H1 (cell line): Measurements from ENCODE around the gene SH3PXD2A. TPM values are rescaled to one million over a fixed set of nuclear protein-coding genes. Genes with fewer than 3 reads are reported as not detected.

Experiments
- PHF8 ChIP-seq: fragments of 200-600 bp; sonication (generic); conservative IDR thresholded peaks from 2 replicates; pipeline ENCODE4 v1.7.1; 2012; ENCODE audit warnings: low read depth, mild to moderate bottlenecking, inconsistent platforms, low read length, moderate library complexity
- TAF7 ChIP-seq: optimal IDR thresholded peaks from 2 replicates; pipeline ENCODE3; 2011; ENCODE audit warnings: low read depth, mild to moderate bottlenecking, inconsistent platforms, low read length, moderate library complexity, borderline replicate concordance
- TCF12 ChIP-seq: IDR thresholded peaks from 2 replicates; pipeline ENCODE4 v1.6.1; 2011; ENCODE audit warnings: low read depth, mild to moderate bottlenecking, low read length
- polyA plus RNA-seq, 7 experiments: library from polyadenylated mRNA; depleted of rRNA in 3 of 7; stranded (reverse) in 5 of 7; unstranded in 2 of 7; fragments of >200 nt in 5 of 7; fragments of 200-250 nt in 2 of 7; gene quantifications; 1 replicate in 5 of 7; 2 replicates in 1 of 7; 4 replicates in 1 of 7; pipeline versions ENCODE4 v1.2.1 to v1.2.3, GENCODE V29; 2011 to 2013; ENCODE audit warnings: missing spikeins in 2 of 7, mixed read lengths in 2 of 7
- total RNA-seq: library from RNA; stranded (reverse); fragmentation: NEBNext Ultra II Directional; extraction: Animal tissue kit (Norgen Biotek cat#: 25700); gene quantifications from 2 replicates; pipeline ENCODE4 v1.2.1, GENCODE V29; 2021
- TF ChIP-seq, protein P1 (sequence below): IDR thresholded peaks from 2 replicates; pipeline ENCODE4 v1.6.1; 2012; ENCODE audit warnings: inconsistent platforms

The SH3PXD2A gene
- total and polyA plus RNA-seq, 2 of the 8 experiments (the other 6 are each of a cell fraction or from before 2014, with no cell fraction given), result 5.4 to 16.3 TPM

DNA sequence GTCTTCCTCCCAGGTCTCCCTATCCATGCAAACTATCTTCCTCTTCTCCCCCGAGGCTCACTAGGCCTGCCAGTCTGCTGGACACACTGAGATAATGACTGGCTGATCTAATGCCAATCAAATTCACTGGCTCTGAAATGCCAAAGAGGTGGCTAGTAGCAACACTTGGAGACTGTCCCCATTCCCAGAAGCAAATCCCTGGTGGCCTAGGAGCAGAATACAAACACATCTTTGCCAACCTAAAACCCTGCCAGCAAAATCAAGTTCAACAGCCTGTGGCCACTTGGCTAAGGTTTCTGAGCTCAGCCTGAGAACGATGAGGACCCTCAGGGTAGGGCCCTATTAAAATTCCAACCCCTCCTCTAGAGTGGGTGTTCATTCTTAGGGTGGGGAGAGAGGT is 46.6 kb downstream of the SH3PXD2A start (continued):
- TF ChIP-seq, protein P1, sequence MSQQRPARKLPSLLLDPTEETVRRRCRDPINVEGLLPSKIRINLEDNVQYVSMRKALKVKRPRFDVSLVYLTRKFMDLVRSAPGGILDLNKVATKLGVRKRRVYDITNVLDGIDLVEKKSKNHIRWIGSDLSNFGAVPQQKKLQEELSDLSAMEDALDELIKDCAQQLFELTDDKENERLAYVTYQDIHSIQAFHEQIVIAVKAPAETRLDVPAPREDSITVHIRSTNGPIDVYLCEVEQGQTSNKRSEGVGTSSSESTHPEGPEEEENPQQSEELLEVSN, result no peak
- TF ChIP-seq TAF7 (no peak), PHF8 (no peak), TCF12 (no peak)
